ENCODE data around the gene LPA. TPM values are rescaled to one million over a fixed set of nuclear protein-coding genes. Genes with fewer than 3 reads are reported as not detected.

The LPA gene
- total RNA-seq, 5 donors from 2014 or later (not counting 1 experiment from before 2014, with no cell fraction given): 0.09 to 0.23 TPM; not detected in 3

- H3K27ac ChIP-seq (ENCODE audit: low read length): no peak overlapping the region
- Mint-ChIP-seq H3K9me3 (peaks cover under 1 to 15% (median 13%) of the 10 kb centered on the region in 3 donors), H3K27ac (no peak overlapping the region), H3K4me1 (no peaks in the 10 kb centered on the region), H3K27me3 (peaks cover 12 to 17% of the 10 kb centered on the region in 2 donors), H3K4me3 (no peak overlapping the region), H3K36me3 (no peaks in the 10 kb centered on the region)
- DNase-seq (peak in 15 of 35 experiments; percentile 1 to 45 (median 6)), ATAC-seq (replicated peaks in 1 of 4) (peak in 1 of 4 experiments; percentile 36)
- no peaks in the 10 kb centered on the region for H3K9me3 ChIP-seq
- H3K4me1 ChIP-seq (ENCODE audit: control insufficient read depth in 1 of 2, extremely low read depth in 1 of 2, insufficient read depth in 2 of 2, low read length in 2 of 2): no peaks in the 10 kb centered on the region
- no peak overlapping the region for H3K4me3 ChIP-seq (ENCODE audit: control insufficient read depth in 1 of 2, extremely low read depth in 1 of 2, low read length in 1 of 2)
- H3K27me3 ChIP-seq (replicated peaks in 1 of 2; ENCODE audit: control insufficient read depth in 2 of 2, extremely low read depth in 1 of 2, insufficient read depth in 2 of 2, low read length in 1 of 2): peaks cover 0 to 15% of the 10 kb centered on the region in 2 experiments
- ChIA-PET POLR2A (interaction anchor here in 1 of 2 donors (0.6 kb wide), 1 partner anchor 452 kb away, joined by 3 read pairs; no protein-coding TSS in a partner anchor), CTCF (no interaction called here)
- 25% methylated on average over 7 of the region's 9 CpGs for WGBS (ENCODE audit: insufficient coverage)
- no peaks in the 10 kb centered on the region for H3K36me3 ChIP-seq (ENCODE audit: control insufficient read depth in 2 of 2, extremely low read depth in 1 of 2, insufficient read depth in 1 of 2, low read length in 1 of 2)
Observed at GRCh38 chr6:160667639-160668481, 3.8 kb upstream of the LPA start.

DNA sequence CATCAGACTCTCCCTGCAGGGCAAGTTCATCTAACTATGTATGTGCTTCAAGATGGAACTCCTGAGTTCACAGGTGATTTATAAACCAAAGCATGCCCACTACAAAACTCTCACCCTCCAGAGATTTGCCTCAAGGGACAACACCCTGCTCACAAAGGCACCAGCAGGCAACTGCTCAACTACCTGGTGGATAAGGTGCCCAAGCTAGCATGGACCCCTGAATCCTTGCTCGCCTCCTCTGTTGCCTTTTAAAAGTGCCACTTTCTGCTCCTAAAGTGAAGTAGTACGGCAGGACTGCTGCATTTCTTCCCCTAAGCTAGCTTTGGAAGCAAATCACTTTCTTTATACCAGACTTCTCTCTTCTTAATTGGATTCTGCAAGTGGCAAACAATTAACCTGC lies 1.2 kb downstream of the LPA start:
- H3K27me3 Mint-ChIP-seq: peaks cover 18 to 27% of the 10 kb centered on the region in 2 donors
- Histone ChIP-seq H3K27ac (ENCODE audit: low read length) (no peak overlapping the region), H3K27me3 (replicated peaks in 1 of 2; ENCODE audit: control insufficient read depth in 2 of 2, extremely low read depth in 1 of 2, insufficient read depth in 2 of 2, low read length in 1 of 2) (peaks cover 0 to 21% of the 10 kb centered on the region in 2 experiments), H3K4me3 (ENCODE audit: control insufficient read depth in 1 of 2, extremely low read depth in 1 of 2, low read length in 1 of 2) (no peak overlapping the region), H3K36me3 (ENCODE audit: control insufficient read depth in 2 of 2, extremely low read depth in 1 of 2, insufficient read depth in 1 of 2, low read length in 1 of 2) (no peaks in the 10 kb centered on the region), H3K4me1 (ENCODE audit: control insufficient read depth in 1 of 2, extremely low read depth in 1 of 2, insufficient read depth in 2 of 2, low read length in 2 of 2) (no peaks in the 10 kb centered on the region), H3K9me3 (no peaks in the 10 kb centered on the region)
- H3K27ac Mint-ChIP-seq: no peak overlapping the region
- WGBS (ENCODE audit: insufficient coverage): 64% methylated on average over 2 of the region's 2 CpGs
- no peak overlapping the region for H3K4me3 Mint-ChIP-seq
- DNase-seq (no peak), ATAC-seq (replicated peaks in 1 of 4) (no peak)
- H3K9me3 Mint-ChIP-seq: peaks cover 0 to 7% (median 0%) of the 10 kb centered on the region in 3 donors
- no peaks in the 10 kb centered on the region for H3K36me3 Mint-ChIP-seq
- ChIA-PET CTCF (no interaction called here), POLR2A (no interaction called here)
- H3K4me1 Mint-ChIP-seq: no peaks in the 10 kb centered on the region

DNA sequence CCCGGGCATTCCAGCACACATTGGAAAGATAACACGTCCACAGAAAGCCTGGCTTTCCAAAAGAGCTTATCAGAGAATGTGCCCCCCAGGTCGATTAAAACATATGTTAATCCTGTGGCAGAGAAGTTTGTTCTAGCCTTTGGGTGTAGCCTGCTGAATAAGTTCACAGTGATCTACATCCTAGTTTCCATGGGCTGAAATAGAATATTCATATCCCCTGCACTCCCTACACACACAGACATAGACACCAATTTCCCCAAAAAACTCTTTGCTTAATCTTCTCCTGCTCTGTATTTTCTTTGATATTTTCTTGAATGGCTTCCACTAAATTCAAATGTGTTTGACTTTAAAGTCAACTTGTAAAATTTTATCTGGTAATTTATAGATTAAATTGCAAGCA lies 1.6 kb downstream of the LPA start:
- Mint-ChIP-seq H3K4me1 (no peaks in the 10 kb centered on the region), H3K27ac (no peak overlapping the region), H3K36me3 (no peaks in the 10 kb centered on the region), H3K27me3 (peaks cover 18 to 27% of the 10 kb centered on the region in 2 donors), H3K4me3 (no peak overlapping the region), H3K9me3 (peaks cover 0 to 10% (median 0%) of the 10 kb centered on the region in 3 donors)
- Histone ChIP-seq H3K9me3 (no peaks in the 10 kb centered on the region), H3K4me3 (ENCODE audit: control insufficient read depth in 1 of 2, extremely low read depth in 1 of 2, low read length in 1 of 2) (no peak overlapping the region), H3K27me3 (replicated peaks in 1 of 2; ENCODE audit: control insufficient read depth in 2 of 2, extremely low read depth in 1 of 2, insufficient read depth in 2 of 2, low read length in 1 of 2) (peaks cover 0 to 19% of the 10 kb centered on the region in 2 experiments), H3K36me3 (ENCODE audit: control insufficient read depth in 2 of 2, extremely low read depth in 1 of 2, insufficient read depth in 1 of 2, low read length in 1 of 2) (no peaks in the 10 kb centered on the region), H3K27ac (ENCODE audit: low read length) (no peak overlapping the region), H3K4me1 (ENCODE audit: control insufficient read depth in 1 of 2, extremely low read depth in 1 of 2, insufficient read depth in 2 of 2, low read length in 2 of 2) (no peaks in the 10 kb centered on the region)
- no peak for ATAC-seq (replicated peaks in 1 of 4)
- WGBS (ENCODE audit: insufficient coverage): 60% methylated on average over 1 of the region's 3 CpGs
- CTCF ChIA-PET: no interaction called here
- POLR2A ChIA-PET: no interaction called here
- no peak for DNase-seq

GRCh38 chr6:160661216-160661615 lies 2.9 kb downstream of the LPA start:
- no peaks in the 10 kb centered on the region for H3K36me3 ChIP-seq (ENCODE audit: control insufficient read depth in 2 of 2, extremely low read depth in 1 of 2, insufficient read depth in 1 of 2, low read length in 1 of 2)
- 43% methylated on average over 3 of the region's 3 CpGs for WGBS (ENCODE audit: insufficient coverage)
- ChIA-PET POLR2A (no interaction called here), CTCF (interaction anchor here in 1 of 2 donors (0.7 kb wide), 1 partner anchor 59 kb away, joined by 4 read pairs; no protein-coding TSS in a partner anchor)
- H3K27ac ChIP-seq (ENCODE audit: low read length): no peak overlapping the region
- H3K36me3 Mint-ChIP-seq: no peaks in the 10 kb centered on the region
- ATAC-seq (replicated peaks in 1 of 4) (no peak), DNase-seq (no peak)
- H3K4me3 ChIP-seq (ENCODE audit: control insufficient read depth in 1 of 2, extremely low read depth in 1 of 2, low read length in 1 of 2): no peak overlapping the region
- H3K27ac Mint-ChIP-seq: no peak overlapping the region
- no peaks in the 10 kb centered on the region for H3K4me1 Mint-ChIP-seq
- H3K9me3 Mint-ChIP-seq: peaks cover 4 to 17% (median 7%) of the 10 kb centered on the region in 3 donors
- no peaks in the 10 kb centered on the region for H3K4me1 ChIP-seq (ENCODE audit: control insufficient read depth in 1 of 2, extremely low read depth in 1 of 2, insufficient read depth in 2 of 2, low read length in 2 of 2)
- H3K9me3 ChIP-seq: no peaks in the 10 kb centered on the region
- H3K27me3 ChIP-seq (replicated peaks in 1 of 2; ENCODE audit: control insufficient read depth in 2 of 2, extremely low read depth in 1 of 2, insufficient read depth in 2 of 2, low read length in 1 of 2): peaks cover 0 to 16% of the 10 kb centered on the region in 2 experiments
- H3K4me3 Mint-ChIP-seq: no peak overlapping the region
- H3K27me3 Mint-ChIP-seq: peaks cover 17 to 26% of the 10 kb centered on the region in 2 donors

- no peaks in the 10 kb centered on the region for H3K36me3 ChIP-seq (ENCODE audit: control insufficient read depth in 2 of 2, extremely low read depth in 1 of 2, insufficient read depth in 1 of 2, low read length in 1 of 2)
- peaks cover 4 to 21% (median 7%) of the 10 kb centered on the region in 3 donors for H3K9me3 Mint-ChIP-seq
- peaks cover 15 to 18% of the 10 kb centered on the region in 2 donors for H3K27me3 Mint-ChIP-seq
- DNase-seq (no peak), ATAC-seq (replicated peaks in 1 of 4) (no peak)
- peaks cover 0 to 15% of the 10 kb centered on the region in 2 experiments for H3K27me3 ChIP-seq (replicated peaks in 1 of 2; ENCODE audit: control insufficient read depth in 2 of 2, extremely low read depth in 1 of 2, insufficient read depth in 2 of 2, low read length in 1 of 2)
- no peak overlapping the region for H3K4me3 ChIP-seq (ENCODE audit: control insufficient read depth in 1 of 2, extremely low read depth in 1 of 2, low read length in 1 of 2)
- no peak overlapping the region for H3K4me3 Mint-ChIP-seq
- WGBS (ENCODE audit: insufficient coverage): no CpG with 5 or more reads among the region's 6 CpGs
- H3K4me1 ChIP-seq (ENCODE audit: control insufficient read depth in 1 of 2, extremely low read depth in 1 of 2, insufficient read depth in 2 of 2, low read length in 2 of 2): no peaks in the 10 kb centered on the region
- H3K9me3 ChIP-seq: no peaks in the 10 kb centered on the region
- ChIA-PET CTCF (no interaction called here), POLR2A (no interaction called here)
- H3K27ac Mint-ChIP-seq: no peak overlapping the region
- no peaks in the 10 kb centered on the region for H3K4me1 Mint-ChIP-seq
- H3K36me3 Mint-ChIP-seq: no peaks in the 10 kb centered on the region
- no peak overlapping the region for H3K27ac ChIP-seq (ENCODE audit: low read length)
Observed at GRCh38 chr6:160659562-160659961, 4.5 kb downstream of the LPA start.

DNA sequence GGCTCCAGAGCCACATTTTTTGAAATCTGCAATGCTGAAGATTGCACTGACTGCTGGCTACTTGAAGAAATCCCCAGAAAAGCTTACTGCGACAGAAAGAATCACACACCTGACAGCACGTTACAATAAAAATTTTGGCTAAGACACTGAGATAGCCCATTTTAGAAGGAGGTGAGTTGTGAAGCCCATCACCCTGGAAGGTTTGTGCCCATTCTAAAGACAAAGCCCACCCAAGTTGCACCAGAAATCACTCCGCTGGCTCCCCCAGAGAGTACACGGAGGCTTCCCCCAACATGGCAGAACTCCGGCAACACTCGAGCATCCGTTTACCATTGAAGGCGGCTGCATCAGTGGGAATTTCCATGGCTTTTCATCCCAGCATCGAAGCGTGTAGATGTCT lies 29.4 kb downstream of the LPA start:
- Mint-ChIP-seq H3K27ac (no peak overlapping the region), H3K36me3 (no peaks in the 10 kb centered on the region), H3K4me3 (no peak overlapping the region), H3K9me3 (no peaks in the 10 kb centered on the region), H3K27me3 (no peaks in the 10 kb centered on the region), H3K4me1 (no peaks in the 10 kb centered on the region)
- POLR2A ChIA-PET: interaction anchor here in 1 of 2 donors (0.6 kb wide), 1 partner anchor 1310 kb away, joined by 3 read pairs; no protein-coding TSS in a partner anchor
- Histone ChIP-seq H3K4me1 (ENCODE audit: control insufficient read depth in 1 of 2, extremely low read depth in 1 of 2, insufficient read depth in 2 of 2, low read length in 2 of 2) (no peaks in the 10 kb centered on the region), H3K4me3 (ENCODE audit: control insufficient read depth in 1 of 2, extremely low read depth in 1 of 2, low read length in 1 of 2) (no peak overlapping the region), H3K9me3 (no peaks in the 10 kb centered on the region), H3K27me3 (replicated peaks in 1 of 2; ENCODE audit: control insufficient read depth in 2 of 2, extremely low read depth in 1 of 2, insufficient read depth in 2 of 2, low read length in 1 of 2) (no peaks in the 10 kb centered on the region), H3K36me3 (ENCODE audit: control insufficient read depth in 2 of 2, extremely low read depth in 1 of 2, insufficient read depth in 1 of 2, low read length in 1 of 2) (no peaks in the 10 kb centered on the region), H3K27ac (ENCODE audit: low read length) (no peak overlapping the region)
- CTCF ChIA-PET: no interaction called here
- peak in 3 of 35 experiments; percentile 0 to 10 (median 7) for DNase-seq
- WGBS (ENCODE audit: insufficient coverage): 100% methylated on average over 1 of the region's 10 CpGs
- no peak for ATAC-seq (replicated peaks in 1 of 4)

Data from T-cell (primary cell).